HepG2 (cell line): ENCODE data around the gene STEAP3. TPM values are rescaled to one million over a fixed set of nuclear protein-coding genes. Genes with fewer than 3 reads are reported as not detected.

Experiments used
- HOXD1 ChIP-seq: sonication (generic); formaldehyde crosslinking; IDR thresholded peaks from 2 replicates; pipeline ENCODE4 v1.5.0; 2020; ENCODE audit warnings: missing genetic modification reagents
- TOPORS ChIP-seq: sonication (generic); formaldehyde crosslinking; IDR thresholded peaks from 2 replicates; pipeline ENCODE4 v1.8.0; 2023; ENCODE audit warnings: mild to moderate bottlenecking, missing genetic modification reagents
- ZBTB1 ChIP-seq: sonication (generic); formaldehyde crosslinking; IDR thresholded peaks from 2 replicates; pipeline ENCODE4 v1.4.0; 2020; ENCODE audit warnings: missing genetic modification reagents, borderline replicate concordance
- ZBTB2 ChIP-seq: sonication (generic); formaldehyde crosslinking; IDR thresholded peaks from 2 replicates; pipeline ENCODE4 v1.8.0; 2022; ENCODE audit warnings: low read depth, missing genetic modification reagents
- ZBTB25 ChIP-seq: IDR thresholded peaks from 2 replicates; pipeline ENCODE4 v1.6.1; 2018; ENCODE audit warnings: missing genetic modification reagents
- ZNF101 ChIP-seq: sonication (generic); formaldehyde crosslinking; IDR thresholded peaks from 2 replicates; pipeline ENCODE4 v1.4.0; 2020; ENCODE audit warnings: mild to moderate bottlenecking, low read depth, missing genetic modification reagents, borderline replicate concordance
- ZNF143 ChIP-seq: sonication (generic); formaldehyde crosslinking; IDR thresholded peaks from 2 replicates; pipeline ENCODE4 v1.4.0; 2020; ENCODE audit warnings: missing genetic modification reagents
- ZNF550 ChIP-seq: sonication (generic); formaldehyde crosslinking; IDR thresholded peaks from 2 replicates; pipeline ENCODE4 v1.4.0; 2020; ENCODE audit warnings: mild to moderate bottlenecking, missing genetic modification reagents, borderline replicate concordance
- ZNF724P ChIP-seq: sonication (generic); formaldehyde crosslinking; IDR thresholded peaks from 2 replicates; pipeline ENCODE4 v1.8.0; 2022; ENCODE audit warnings: missing genetic modification reagents, borderline replicate concordance
- ZNF788 ChIP-seq: sonication (generic); formaldehyde crosslinking; IDR thresholded peaks from 2 replicates; pipeline ENCODE4 v1.5.0; 2020; ENCODE audit warnings: mild to moderate bottlenecking, missing genetic modification reagents, borderline replicate concordance
- polyA plus RNA-seq, 8 experiments: library from polyadenylated mRNA; depleted of rRNA in 3 of 8; stranded (reverse) in 7 of 8; unstranded in 1 of 8; fragments of >200 nt; fragmentation: Illumina TruSeq in 4 of 8; extraction: Trizol in 4 of 8; gene quantifications; 2 replicates each; pipeline versions ENCODE4 v1.2.1 to v1.2.3, GENCODE V29; 2011 to 2016; ENCODE audit warnings: low read depth in 4 of 8, missing spikeins in 1 of 8, mixed read lengths in 1 of 8; ENCODE audit not compliant: insufficient read depth in 1 of 8
- total RNA-seq, 5 experiments: library from RNA; depleted of rRNA; stranded (reverse); fragments of >200 nt; fragmentation: Illumina TruSeq; extraction: Trizol; gene quantifications; 2 replicates each; pipeline ENCODE4 v1.2.3, GENCODE V29; 2016; ENCODE audit warnings: low read depth in 1 of 5
- TF ChIP-seq, protein P1 (sequence below): sonication (generic); formaldehyde crosslinking; IDR thresholded peaks from 2 replicates; pipeline ENCODE4 v1.4.0; 2020; ENCODE audit warnings: mild to moderate bottlenecking, missing genetic modification reagents
- TF ChIP-seq, protein P2 (sequence below): sonication (generic); formaldehyde crosslinking; IDR thresholded peaks from 2 replicates; pipeline ENCODE4 v1.8.0; 2023; ENCODE audit warnings: mild to moderate bottlenecking, missing genetic modification reagents

The STEAP3 gene
- total and polyA plus RNA-seq, 2 of the 13 experiments (the other 11 are each of a cell fraction or from before 2014, with no cell fraction given), result 7.3 to 21.1 TPM

DNA sequence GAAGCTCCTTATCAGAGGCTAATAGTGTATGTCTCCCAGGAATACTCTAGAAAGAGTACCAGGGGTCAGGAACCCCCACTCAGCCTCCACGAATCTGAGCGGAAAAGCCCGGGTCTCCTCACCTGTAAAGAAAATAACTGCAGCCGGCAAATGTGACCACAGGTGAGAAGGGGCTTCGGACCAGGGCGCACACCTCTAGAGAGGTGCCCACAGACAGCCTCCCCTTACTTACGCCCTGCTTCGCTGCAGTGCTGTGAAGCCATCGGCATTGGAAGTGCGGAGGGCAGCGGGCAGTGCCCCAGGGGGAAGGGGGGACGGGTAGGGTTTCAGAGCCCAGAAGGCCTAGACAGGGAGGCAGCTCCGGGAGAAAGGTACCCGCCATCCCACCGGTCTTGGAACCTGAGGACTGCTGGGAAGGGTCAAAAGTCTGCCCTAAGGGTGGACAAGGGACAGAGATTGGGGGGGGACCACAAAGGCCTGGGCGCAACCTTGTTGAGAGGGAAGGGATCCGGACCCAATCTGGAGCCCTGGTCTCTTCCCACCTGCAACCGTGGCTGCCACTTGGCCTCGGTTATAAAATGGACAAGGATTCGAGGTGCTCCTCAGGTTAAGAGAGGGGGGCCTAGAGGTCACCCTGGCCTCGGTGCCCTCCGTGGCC, 642 bp upstream of the STEAP3 start (continued):
- TF ChIP-seq ZBTB1 (CRISPR knock-in tag) (no peak), HOXD1 (CRISPR knock-in tag) (0 out of 2 replicates have a peak, but pooled peaks have one; percentile 30), ZBTB25 (CRISPR knock-in tag) (no peak), ZBTB2 (CRISPR knock-in tag) (0 out of 2 replicates have a peak, but pooled peaks have one; percentile 0), ZNF550 (CRISPR knock-in tag) (no peak), ZNF101 (CRISPR knock-in tag) (no peak), ZNF724P (CRISPR knock-in tag) (no peak), TOPORS (no peak), ZNF788 (CRISPR knock-in tag) (no peak; the same call in 1 of the 2 replicates), ZNF143 (0 out of 2 replicates have a peak, but pooled peaks have one; percentile 35)
- TF ChIP-seq, protein P1, sequence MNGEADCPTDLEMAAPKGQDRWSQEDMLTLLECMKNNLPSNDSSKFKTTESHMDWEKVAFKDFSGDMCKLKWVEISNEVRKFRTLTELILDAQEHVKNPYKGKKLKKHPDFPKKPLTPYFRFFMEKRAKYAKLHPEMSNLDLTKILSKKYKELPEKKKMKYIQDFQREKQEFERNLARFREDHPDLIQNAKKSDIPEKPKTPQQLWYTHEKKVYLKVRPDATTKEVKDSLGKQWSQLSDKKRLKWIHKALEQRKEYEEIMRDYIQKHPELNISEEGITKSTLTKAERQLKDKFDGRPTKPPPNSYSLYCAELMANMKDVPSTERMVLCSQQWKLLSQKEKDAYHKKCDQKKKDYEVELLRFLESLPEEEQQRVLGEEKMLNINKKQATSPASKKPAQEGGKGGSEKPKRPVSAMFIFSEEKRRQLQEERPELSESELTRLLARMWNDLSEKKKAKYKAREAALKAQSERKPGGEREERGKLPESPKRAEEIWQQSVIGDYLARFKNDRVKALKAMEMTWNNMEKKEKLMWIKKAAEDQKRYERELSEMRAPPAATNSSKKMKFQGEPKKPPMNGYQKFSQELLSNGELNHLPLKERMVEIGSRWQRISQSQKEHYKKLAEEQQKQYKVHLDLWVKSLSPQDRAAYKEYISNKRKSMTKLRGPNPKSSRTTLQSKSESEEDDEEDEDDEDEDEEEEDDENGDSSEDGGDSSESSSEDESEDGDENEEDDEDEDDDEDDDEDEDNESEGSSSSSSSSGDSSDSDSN (CRISPR knock-in tag), result no peak
- TF ChIP-seq, protein P2, sequence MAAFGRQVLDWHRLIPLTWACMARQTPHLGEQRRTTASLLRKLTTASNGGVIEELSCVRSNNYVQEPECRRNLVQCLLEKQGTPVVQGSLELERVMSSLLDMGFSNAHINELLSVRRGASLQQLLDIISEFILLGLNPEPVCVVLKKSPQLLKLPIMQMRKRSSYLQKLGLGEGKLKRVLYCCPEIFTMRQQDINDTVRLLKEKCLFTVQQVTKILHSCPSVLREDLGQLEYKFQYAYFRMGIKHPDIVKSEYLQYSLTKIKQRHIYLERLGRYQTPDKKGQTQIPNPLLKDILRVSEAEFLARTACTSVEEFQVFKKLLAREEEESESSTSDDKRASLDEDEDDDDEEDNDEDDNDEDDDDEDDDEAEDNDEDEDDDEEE, result no peak
- TF ChIP-seq, all 625 proteins: peak for 29
